ENCODE measurements around the gene SPATA21. TPM values are rescaled to one million over a fixed set of nuclear protein-coding genes. Genes with fewer than 3 reads are reported as not detected.

SPATA21 gene
- total RNA-seq, 1 donor from 2014 or later, result not detected

- no peaks in the 10 kb centered on the region for H3K79me2 ChIP-seq (ENCODE audit: insufficient read depth, low read length)
- H3K9ac ChIP-seq (ENCODE audit: low read length), result no peak overlapping the region
- Mint-ChIP-seq H3K36me3 (ENCODE audit: low read depth, unreplicated experiment) (peaks cover 40% of the 10 kb centered on the region), H3K27me3 (ENCODE audit: low read depth, unreplicated experiment) (no peaks in the 10 kb centered on the region), H3K4me3 (ENCODE audit: unreplicated experiment) (no peak overlapping the region), H3K4me1 (ENCODE audit: low read depth, unreplicated experiment) (peaks cover 15% of the 10 kb centered on the region), H3K9me3 (ENCODE audit: unreplicated experiment) (peaks cover 4% of the 10 kb centered on the region), H3K27ac (ENCODE audit: unreplicated experiment) (no peak overlapping the region)
- H3K4me3 ChIP-seq (ENCODE audit: insufficient read depth, low read depth, low read length), result no peak overlapping the region
- H3K4me1 ChIP-seq (ENCODE audit: insufficient read depth, low read length), result no peaks in the 10 kb centered on the region
- no peak for DNase-seq (ENCODE audit: low read depth)
- H3K9me3 ChIP-seq (ENCODE audit: insufficient read depth, low read depth, low read length), result no peaks in the 10 kb centered on the region
- no peaks in the 10 kb centered on the region for H3K27me3 ChIP-seq (ENCODE audit: insufficient read depth, low read length)
- peaks cover 6% of the 10 kb centered on the region for H4K20me1 ChIP-seq (ENCODE audit: insufficient read depth, low read length)
- peak; percentile 17 for FAIRE-seq
- TF ChIP-seq EZH2 (IDR thresholded peaks at IDR 0.05; ENCODE audit: insufficient read depth, low read length), result no peak
- no peak for TF ChIP-seq CTCF (IDR thresholded peaks at IDR 0.05; ENCODE audit: insufficient read depth, low read depth, low read length)
- no peak overlapping the region for H2AFZ ChIP-seq (ENCODE audit: low read depth, low read length)
- peaks cover 21% of the 10 kb centered on the region for H3K36me3 ChIP-seq (ENCODE audit: insufficient read depth, low read length)
- no peak overlapping the region for H3K27ac ChIP-seq (ENCODE audit: low read depth, low read length)
- H3K4me2 ChIP-seq (ENCODE audit: low read length), result no peak overlapping the region
Measured at GRCh38 chr1:16462773-16463330, 25.6 kb upstream of the SPATA21 start.

GRCh38 chr1:16461681-16462080, 24.5 kb upstream of the SPATA21 start:
- no peaks in the 10 kb centered on the region for H3K27me3 Mint-ChIP-seq (ENCODE audit: low read depth, unreplicated experiment)
- H3K4me1 ChIP-seq (ENCODE audit: insufficient read depth, low read length), result no peaks in the 10 kb centered on the region
- no peak overlapping the region for H3K4me3 Mint-ChIP-seq (ENCODE audit: unreplicated experiment)
- H3K27ac ChIP-seq (ENCODE audit: low read depth, low read length), result no peak overlapping the region
- no peaks in the 10 kb centered on the region for H3K79me2 ChIP-seq (ENCODE audit: insufficient read depth, low read length)
- TF ChIP-seq CTCF (IDR thresholded peaks at IDR 0.05; ENCODE audit: insufficient read depth, low read depth, low read length) (no peak), EZH2 (IDR thresholded peaks at IDR 0.05; ENCODE audit: insufficient read depth, low read length) (no peak)
- H2AFZ ChIP-seq (ENCODE audit: low read depth, low read length), result no peak overlapping the region
- H3K9ac ChIP-seq (ENCODE audit: low read length), result no peak overlapping the region
- H3K4me2 ChIP-seq (ENCODE audit: low read length), result no peak overlapping the region
- H3K36me3 ChIP-seq (ENCODE audit: insufficient read depth, low read length), result peaks cover 26% of the 10 kb centered on the region
- H3K27me3 ChIP-seq (ENCODE audit: insufficient read depth, low read length), result no peaks in the 10 kb centered on the region
- H3K9me3 ChIP-seq (ENCODE audit: insufficient read depth, low read depth, low read length), result no peaks in the 10 kb centered on the region
- H3K4me1 Mint-ChIP-seq (ENCODE audit: low read depth, unreplicated experiment), result peaks cover 15% of the 10 kb centered on the region
- peaks cover 7% of the 10 kb centered on the region for H4K20me1 ChIP-seq (ENCODE audit: insufficient read depth, low read length)
- no peak for DNase-seq (ENCODE audit: low read depth)
- H3K27ac Mint-ChIP-seq (ENCODE audit: unreplicated experiment), result peak overlapping the region; percentile 47
- H3K36me3 Mint-ChIP-seq (ENCODE audit: low read depth, unreplicated experiment), result peaks cover 40% of the 10 kb centered on the region
- H3K9me3 Mint-ChIP-seq (ENCODE audit: unreplicated experiment), result peaks cover 4% of the 10 kb centered on the region
- FAIRE-seq, result no peak
- H3K4me3 ChIP-seq (ENCODE audit: insufficient read depth, low read depth, low read length), result no peak overlapping the region

DNA sequence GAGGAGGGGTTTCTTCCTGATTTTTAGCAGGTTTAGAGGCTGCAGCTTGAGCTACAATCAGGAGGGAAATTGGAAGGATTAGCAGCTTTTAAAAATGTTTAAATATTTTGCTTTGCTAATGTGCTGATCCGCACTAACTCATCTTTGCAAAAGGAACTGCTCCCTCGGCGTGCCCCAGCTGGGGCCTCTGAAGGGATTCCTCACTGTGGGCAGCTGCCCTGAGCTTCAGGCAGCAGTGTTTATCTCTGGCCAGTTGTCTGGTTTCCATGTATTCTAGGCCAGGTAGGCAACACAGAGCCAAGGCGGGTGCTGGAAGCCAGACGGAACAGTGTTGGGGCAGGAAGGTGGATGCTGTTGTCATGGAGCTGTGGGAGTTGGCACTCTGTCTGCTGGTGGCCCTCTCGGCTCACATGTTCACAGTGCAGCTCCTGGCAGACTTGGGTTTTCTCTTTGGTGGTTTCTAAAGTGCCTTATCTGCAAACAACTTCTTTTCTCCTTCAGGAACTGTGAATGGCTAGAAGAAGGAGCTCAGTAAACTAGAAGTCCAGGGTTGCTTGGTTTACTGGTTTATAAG, 22.2 kb upstream of the SPATA21 start:
- no peak overlapping the region for H3K27ac Mint-ChIP-seq (ENCODE audit: unreplicated experiment)
- Histone ChIP-seq H3K9me3 (ENCODE audit: insufficient read depth, low read depth, low read length) (no peaks in the 10 kb centered on the region), H3K27ac (ENCODE audit: low read depth, low read length) (no peak overlapping the region), H3K27me3 (ENCODE audit: insufficient read depth, low read length) (no peaks in the 10 kb centered on the region), H3K9ac (ENCODE audit: low read length) (no peak overlapping the region), H3K36me3 (ENCODE audit: insufficient read depth, low read length) (peaks cover 43% of the 10 kb centered on the region), H3K4me3 (ENCODE audit: insufficient read depth, low read depth, low read length) (no peak overlapping the region), H2AFZ (ENCODE audit: low read depth, low read length) (no peak overlapping the region), H3K4me1 (ENCODE audit: insufficient read depth, low read length) (no peaks in the 10 kb centered on the region), H3K4me2 (ENCODE audit: low read length) (no peak overlapping the region), H4K20me1 (ENCODE audit: insufficient read depth, low read length) (peaks cover 19% of the 10 kb centered on the region), H3K79me2 (ENCODE audit: insufficient read depth, low read length) (no peaks in the 10 kb centered on the region)
- no peak overlapping the region for H3K4me3 Mint-ChIP-seq (ENCODE audit: unreplicated experiment)
- no peak for DNase-seq (ENCODE audit: low read depth)
- no peak for FAIRE-seq
- H3K9me3 Mint-ChIP-seq (ENCODE audit: unreplicated experiment), result peaks cover 4% of the 10 kb centered on the region
- H3K4me1 Mint-ChIP-seq (ENCODE audit: low read depth, unreplicated experiment), result peaks cover 15% of the 10 kb centered on the region
- H3K36me3 Mint-ChIP-seq (ENCODE audit: low read depth, unreplicated experiment), result peaks cover 43% of the 10 kb centered on the region
- TF ChIP-seq CTCF (IDR thresholded peaks at IDR 0.05; ENCODE audit: insufficient read depth, low read depth, low read length) (no peak), EZH2 (IDR thresholded peaks at IDR 0.05; ENCODE audit: insufficient read depth, low read length) (no peak)
- H3K27me3 Mint-ChIP-seq (ENCODE audit: low read depth, unreplicated experiment), result no peaks in the 10 kb centered on the region
